ENCODE results near the gene EFCAB8.
"Not testable (repeated sequence)": the region's sequence is repeated elsewhere in the genome, so short reads cannot be mapped to it uniquely, and the experiment has no call there.

DNA sequence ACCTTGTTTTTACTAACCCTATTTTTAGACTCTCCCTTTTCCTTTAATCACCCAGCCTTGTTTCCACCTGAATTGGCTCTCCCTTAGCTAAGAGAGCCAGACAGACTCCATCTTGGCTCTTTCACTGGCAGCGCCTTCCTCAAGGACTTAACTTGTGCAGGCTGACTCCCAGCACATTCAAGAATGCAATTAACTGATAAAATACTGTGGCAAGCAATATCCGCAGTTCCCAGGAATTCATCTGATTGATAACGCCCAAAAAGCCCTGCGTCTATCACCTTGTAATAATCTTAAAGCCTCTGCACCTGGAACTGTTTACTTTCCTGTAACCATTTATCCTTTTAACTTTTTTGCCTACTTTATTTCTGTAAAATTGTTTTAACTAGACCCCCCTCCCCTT, 116.4 kb downstream of the EFCAB8 start:
- TF ChIP-seq CTCF (conservative IDR thresholded peaks at IDR 0.05); EZH2 (IDR thresholded peaks at IDR 0.05; ENCODE audit: low read depth): not testable (repeated sequence)
